Kidney (tissue), 2 donors: ENCODE measurements around the gene OR4K13. TPM values are rescaled to one million over a fixed set of nuclear protein-coding genes. Genes with fewer than 3 reads are reported as not detected.

Experiments used
- polyA plus RNA-seq: library from polyadenylated mRNA; stranded (reverse); fragments of 350-450 nt; fragmentation: Illumina TruSeq; extraction: RNeasy Lipid Tissue Mini Kit (QIAGEN cat#74804); gene quantifications from one replicate; pipeline ENCODE4 v1.2.3, GENCODE V29; 2014; ENCODE audit warnings: low read depth, low replicate concordance; ENCODE audit not compliant: insufficient read depth
- total RNA-seq: library from RNA; stranded (reverse); fragmentation: NEBNext Ultra II Directional; extraction: Animal tissue kit (Norgen Biotek cat#: 25700); gene quantifications from one replicate; pipeline ENCODE4 v1.2.1, GENCODE V29; 2021
- donor health status: DM: yes; HTN: yes; CAD: no.

Gene OR4K13
- total and polyA plus RNA-seq, 2 donors from 2014 or later: not detected

Other genes with a start within 250 kb of the OR4K13 start
- gene OR4N2, start 232.3 kb downstream of the OR4K13 start, total RNA-seq: not detected
- gene OR4N2, start 232.3 kb downstream of the OR4K13 start, polyA plus RNA-seq: not detected
- not detected for gene OR4K2, start 160.9 kb downstream of the OR4K13 start, total RNA-seq
- not detected for gene OR4K2, start 160.9 kb downstream of the OR4K13 start, polyA plus RNA-seq
- gene OR4K5, start 115.4 kb downstream of the OR4K13 start, total RNA-seq: not detected
- not detected for gene OR4K5, start 115.4 kb downstream of the OR4K13 start, polyA plus RNA-seq
- gene OR4K1, start 105.1 kb downstream of the OR4K13 start, total RNA-seq: not detected
- gene OR4K1, start 105.1 kb downstream of the OR4K13 start, polyA plus RNA-seq: not detected
- gene OR4K15, start 60.4 kb downstream of the OR4K13 start, total RNA-seq: not detected
- not detected for gene OR4K15, start 60.4 kb downstream of the OR4K13 start, polyA plus RNA-seq
- gene OR4Q2, start 33.9 kb downstream of the OR4K13 start, total RNA-seq: not detected
- gene OR4Q2, start 33.9 kb downstream of the OR4K13 start, polyA plus RNA-seq: not detected
- not detected for gene OR4K14, start 16.7 kb downstream of the OR4K13 start, total RNA-seq
- gene OR4K14, start 16.7 kb downstream of the OR4K13 start, polyA plus RNA-seq: not detected
- not detected for gene OR4L1, start 24.0 kb upstream of the OR4K13 start, total RNA-seq
- gene OR4L1, start 24.0 kb upstream of the OR4K13 start, polyA plus RNA-seq: not detected
- not detected for gene OR4K17, start 74.7 kb upstream of the OR4K13 start, total RNA-seq
- not detected for gene OR4K17, start 74.7 kb upstream of the OR4K13 start, polyA plus RNA-seq
- gene OR4N5, start 102.8 kb upstream of the OR4K13 start, total RNA-seq: not detected
- not detected for gene OR4N5, start 102.8 kb upstream of the OR4K13 start, polyA plus RNA-seq
- gene OR11G2, start 154.9 kb upstream of the OR4K13 start, total RNA-seq: not detected
- gene OR11G2, start 154.9 kb upstream of the OR4K13 start, polyA plus RNA-seq: not detected
- gene OR11H6, start 187.7 kb upstream of the OR4K13 start, total RNA-seq: not detected
- not detected for gene OR11H6, start 187.7 kb upstream of the OR4K13 start, polyA plus RNA-seq
- gene OR11H7, start 192.9 kb upstream of the OR4K13 start, total RNA-seq: not detected
- gene OR11H7, start 192.9 kb upstream of the OR4K13 start, polyA plus RNA-seq: not detected
- gene OR11H4, start 203.2 kb upstream of the OR4K13 start, total RNA-seq: not detected
- gene OR11H4, start 203.2 kb upstream of the OR4K13 start, polyA plus RNA-seq: not detected